ENCODE measurements around the gene CADPS.

The CADPS gene

GRCh38 chr3:62811119-62811518 lies 64.1 kb downstream of the CADPS start:
- no peak for DNase-seq (ENCODE audit: low read depth)

- no peak for DNase-seq (ENCODE audit: low read depth)
Measured at GRCh38 chr3:62809369-62809768, 65.8 kb downstream of the CADPS start.

- DNase-seq (ENCODE audit: low read depth): no peak
Measured at GRCh38 chr3:62805580-62806277, 69.5 kb downstream of the CADPS start.

GRCh38 chr3:62805106-62805505 lies 70.1 kb downstream of the CADPS start:
- no peak for DNase-seq (ENCODE audit: low read depth)

GRCh38 chr3:62803276-62803675 lies 71.9 kb downstream of the CADPS start:
- no peak for DNase-seq (ENCODE audit: low read depth)

- DNase-seq (ENCODE audit: low read depth): no peak
Measured at GRCh38 chr3:62798000-62798399, 77.2 kb downstream of the CADPS start.

- no peak for DNase-seq (ENCODE audit: low read depth)
Measured at GRCh38 chr3:62797132-62797531, 78.1 kb downstream of the CADPS start.

GRCh38 chr3:62795978-62796657 lies 79.1 kb downstream of the CADPS start:
- no peak for DNase-seq (ENCODE audit: low read depth)

GRCh38 chr3:62793946-62794345 lies 81.3 kb downstream of the CADPS start:
- DNase-seq (ENCODE audit: low read depth): no peak

- DNase-seq (ENCODE audit: low read depth): no peak
Measured at GRCh38 chr3:62785384-62785783, 89.8 kb downstream of the CADPS start.

GRCh38 chr3:62781121-62781520 lies 94.1 kb downstream of the CADPS start:
- no peak for DNase-seq (ENCODE audit: low read depth)

- no peak for DNase-seq (ENCODE audit: low read depth)
Measured at GRCh38 chr3:62777674-62778073, 97.5 kb downstream of the CADPS start.

GRCh38 chr3:62777130-62777529 lies 98.1 kb downstream of the CADPS start:
- no peak for DNase-seq (ENCODE audit: low read depth)

- DNase-seq (ENCODE audit: low read depth): no peak
Measured at GRCh38 chr3:62774221-62774620, 101.0 kb downstream of the CADPS start.

GRCh38 chr3:62771331-62772072 lies 103.7 kb downstream of the CADPS start:
- no peak for DNase-seq (ENCODE audit: low read depth)

- DNase-seq (ENCODE audit: low read depth): no peak
Measured at GRCh38 chr3:62768896-62769295, 106.3 kb downstream of the CADPS start.

GRCh38 chr3:62761711-62762110 lies 113.5 kb downstream of the CADPS start:
- DNase-seq (ENCODE audit: low read depth): no peak

GRCh38 chr3:62761311-62761710 lies 113.9 kb downstream of the CADPS start:
- no peak for DNase-seq (ENCODE audit: low read depth)

- peak; percentile 2 for DNase-seq (ENCODE audit: low read depth)
Measured at GRCh38 chr3:62758296-62759066, 116.7 kb downstream of the CADPS start.

- no peak for DNase-seq (ENCODE audit: low read depth)
Measured at GRCh38 chr3:62757045-62757444, 118.2 kb downstream of the CADPS start.

GRCh38 chr3:62755285-62755684 lies 119.9 kb downstream of the CADPS start:
- no peak for DNase-seq (ENCODE audit: low read depth)

GRCh38 chr3:62749657-62750056 lies 125.6 kb downstream of the CADPS start:
- no peak for DNase-seq (ENCODE audit: low read depth)
